ENCODE measurements around the gene GOLGA8N.

GOLGA8N gene

DNA sequence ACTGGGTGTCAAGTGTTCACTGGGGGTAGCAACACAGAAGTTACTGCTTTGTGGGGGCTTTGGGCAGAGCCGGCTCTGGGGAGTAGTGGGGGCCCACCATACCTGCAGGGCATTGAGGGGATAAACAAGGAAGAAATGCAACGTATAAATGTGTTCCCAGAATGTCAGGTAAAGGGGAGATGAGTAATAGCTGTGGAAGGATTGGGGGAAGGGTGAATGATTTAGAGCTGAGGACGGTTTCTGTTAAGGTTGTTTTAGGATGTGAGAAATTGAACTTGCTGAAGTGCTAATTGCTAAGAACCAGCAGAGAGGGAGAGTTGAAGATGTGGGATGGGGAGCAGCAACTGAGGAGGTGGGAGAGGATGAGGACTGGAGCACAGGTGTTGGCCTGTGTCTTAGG, 58.9 kb downstream of the GOLGA8N start:
- no peak for DNase-seq

DNA sequence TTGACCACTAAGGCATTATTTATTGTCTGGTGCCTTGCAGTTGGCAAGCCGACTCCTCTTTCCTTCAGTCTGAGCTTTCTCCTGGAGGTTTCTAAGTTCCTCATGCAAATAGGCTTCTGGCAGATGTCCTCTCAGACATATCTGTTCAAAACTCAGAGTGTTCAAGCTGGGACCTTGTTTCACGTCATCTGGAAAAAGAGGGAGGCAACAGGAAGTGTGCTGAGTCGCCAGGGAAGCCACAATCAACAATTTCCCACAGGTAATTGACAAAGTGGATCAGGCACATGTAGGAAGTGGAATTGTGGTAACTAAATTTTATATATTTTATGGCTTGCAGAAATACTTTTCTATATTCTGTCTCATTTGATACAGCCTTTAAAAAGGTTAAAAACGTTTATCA, 62.8 kb downstream of the GOLGA8N start:
- DNase-seq = peak in 1 of 2 experiments; percentile 12

DNA sequence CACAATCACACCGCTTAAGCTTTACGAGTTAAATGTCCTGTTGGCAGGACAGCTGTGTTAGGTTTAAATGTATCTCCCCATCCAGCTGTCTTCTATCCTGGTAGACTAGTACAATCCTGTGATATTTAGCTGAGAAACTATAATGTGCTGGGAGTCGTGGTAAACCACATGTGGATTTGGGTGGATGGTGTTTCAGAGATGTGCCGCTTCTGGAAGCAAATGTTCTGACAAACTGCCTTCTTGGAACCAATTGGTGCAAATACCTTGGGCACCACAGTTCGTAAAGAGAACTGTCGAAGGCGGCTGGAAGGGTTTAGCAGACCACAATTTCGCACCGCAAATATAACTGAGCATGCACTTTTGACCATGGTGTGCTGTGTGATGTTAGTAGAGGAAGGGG, 63.2 kb downstream of the GOLGA8N start:
- DNase-seq = no peak
